Neural cell (in vitro differentiated cells): Measurements from ENCODE around the gene KRT15. TPM values are rescaled to one million over a fixed set of nuclear protein-coding genes. Genes with fewer than 3 reads are reported as not detected.

ENCODE experiments used
- H2AFZ ChIP-seq: fragments of 200-600, 300-800 bp; sonication (generic), shearing (Covaris generic); 2 replicates; pipeline ENCODE4 v1.6.0; 2014; ENCODE audit warnings: low read depth, mild to moderate bottlenecking, antibody characterized with exemption, low read length, moderate library complexity
- H3F3A ChIP-seq: fragments of 200-600 bp; shearing (Covaris generic); 2 replicates; pipeline ENCODE4 v1.6.1; 2016; ENCODE audit warnings: mild to moderate bottlenecking, moderate library complexity, mixed read lengths, antibody characterized with exemption, low read length; ENCODE audit not compliant: insufficient read depth, poor library complexity, severe bottlenecking
- H3K27ac ChIP-seq: fragments of 200-600, 300-800 bp; sonication (generic), shearing (Covaris generic); 2 replicates; pipeline ENCODE4 v1.5.1; 2014; ENCODE audit warnings: mild to moderate bottlenecking, low read length, moderate library complexity
- H3K27me3 ChIP-seq: fragments of 300-800, 200-600 bp; sonication (generic), shearing (Covaris generic); 2 replicates; pipeline ENCODE4 v1.6.0; 2014; ENCODE audit warnings: mild to moderate bottlenecking, low read depth, low read length, moderate library complexity; ENCODE audit not compliant: insufficient read depth
- H3K36me3 ChIP-seq: fragments of 300-800, 200-600 bp; sonication (generic), shearing (Covaris generic); 2 replicates; pipeline ENCODE4 v1.5.1; 2014; ENCODE audit warnings: mild to moderate bottlenecking, antibody characterized with exemption, low read length, moderate library complexity; ENCODE audit not compliant: insufficient read depth
- H3K4me2 ChIP-seq: fragments of 300-800, 200-600 bp; sonication (generic), shearing (Covaris generic); 2 replicates; pipeline ENCODE4 v1.6.0; 2014; ENCODE audit warnings: mild to moderate bottlenecking, low read length
- H3K4me3 ChIP-seq: fragments of 300-800, 200-600 bp; sonication (generic), shearing (Covaris generic); 2 replicates; pipeline ENCODE4 v1.5.1; 2014; ENCODE audit warnings: mild to moderate bottlenecking, low read length, moderate library complexity
- H3K79me2 ChIP-seq: fragments of 200-600 bp; shearing (Covaris generic); replicated peaks from 2 replicates; pipeline ENCODE4 v1.6.0; 2014; ENCODE audit warnings: mild to moderate bottlenecking, low read length, moderate library complexity; ENCODE audit not compliant: insufficient read depth
- H3K9ac ChIP-seq: fragments of 300-800, 200-600 bp; sonication (generic), shearing (Covaris generic); 2 replicates; pipeline ENCODE4 v1.6.1; 2016; ENCODE audit warnings: mild to moderate bottlenecking, low read length, mixed read lengths
- H3K9me2 ChIP-seq: fragments of 200-600 bp; shearing (Covaris generic); 2 replicates; pipeline ENCODE4 v1.6.1; 2016; ENCODE audit warnings: mild to moderate bottlenecking, low read length, mixed read lengths; ENCODE audit not compliant: insufficient read depth
- H3K9me3 ChIP-seq: fragments of 200-600, 300-800 bp; sonication (generic), shearing (Covaris generic); 2 replicates; pipeline ENCODE4 v1.6.1; 2016; ENCODE audit warnings: mild to moderate bottlenecking, mixed run types, low read length, moderate library complexity, mixed read lengths
- H4K20me1 ChIP-seq: fragments of 200-600 bp; shearing (Covaris generic); 2 replicates; pipeline ENCODE4 v1.6.1; 2016; ENCODE audit warnings: mild to moderate bottlenecking, mixed run types; ENCODE audit not compliant: insufficient read depth
- CTCF ChIP-seq: fragments of 450-650 bp; IDR thresholded peaks from 2 replicates; pipeline ENCODE4 v1.5.1; 2014; ENCODE audit warnings: antibody characterized with exemption, mild to moderate bottlenecking, moderate library complexity; ENCODE audit not compliant: poor library complexity, severe bottlenecking
- EP300 ChIP-seq: fragments of 450-650 bp; conservative IDR thresholded peaks from 2 replicates; pipeline ENCODE4 v1.6.1; 2014; ENCODE audit warnings: antibody characterized with exemption, mild to moderate bottlenecking, moderate library complexity; ENCODE audit not compliant: poor library complexity, severe bottlenecking
- EZH2 ChIP-seq: fragments of 200-600, 300-800 bp; shearing (Covaris generic), sonication (generic); IDR thresholded peaks from 2 replicates; pipeline ENCODE4 v1.6.1; 2014; ENCODE audit warnings: antibody characterized with exemption, low read length, borderline replicate concordance, mild to moderate bottlenecking; ENCODE audit not compliant: insufficient read depth, poor library complexity, severe bottlenecking
- MXI1 ChIP-seq: fragments of 450-650 bp; conservative IDR thresholded peaks from 2 replicates; pipeline ENCODE4 v1.6.1; 2014; ENCODE audit warnings: antibody characterized with exemption, mild to moderate bottlenecking; ENCODE audit not compliant: poor library complexity, severe bottlenecking
- POLR2AphosphoS5 ChIP-seq: IDR thresholded peaks from 2 replicates; pipeline ENCODE4 v1.6.1; 2012
- RAD21 ChIP-seq: fragments of 450-650 bp; conservative IDR thresholded peaks from 2 replicates; pipeline ENCODE4 v1.6.1; 2014; ENCODE audit warnings: antibody characterized with exemption, mild to moderate bottlenecking, moderate library complexity
- REST ChIP-seq: IDR thresholded peaks from 2 replicates; pipeline ENCODE4 v1.6.1; 2012; ENCODE audit warnings: borderline replicate concordance
- SMC3 ChIP-seq: fragments of 450-650 bp; conservative IDR thresholded peaks from 2 replicates; pipeline ENCODE4 v1.6.1; 2014; ENCODE audit warnings: antibody characterized with exemption, mild to moderate bottlenecking, moderate library complexity; ENCODE audit not compliant: poor library complexity
- TAF1 ChIP-seq: IDR thresholded peaks from 2 replicates; pipeline ENCODE4 v1.6.1; 2012; ENCODE audit warnings: low read depth
- polyA plus RNA-seq: library from polyadenylated mRNA; depleted of rRNA; stranded (reverse); fragments of >200 nt; gene quantifications from 2 replicates; pipeline ENCODE4 v1.2.3, GENCODE V29; 2014

KRT15 gene
- polyA plus RNA-seq, 1 donor from 2014 or later, result 0.09 TPM

- Histone ChIP-seq H3K9ac (no peak overlapping the region), H3K4me3 (no peak overlapping the region), H4K20me1 (no peaks in the 10 kb centered on the region), H3K9me2 (no peaks in the 10 kb centered on the region), H3K27ac (no peak overlapping the region), H3F3A (no peaks in the 10 kb centered on the region), H3K79me2 (no peaks in the 10 kb centered on the region), H2AFZ (no peak overlapping the region), H3K36me3 (no peaks in the 10 kb centered on the region), H3K4me2 (no peak overlapping the region), H3K9me3 (no peaks in the 10 kb centered on the region), H3K27me3 (no peaks in the 10 kb centered on the region)
- TF ChIP-seq SMC3 (no peak), EZH2 (no peak), CTCF (no peak), POLR2AphosphoS5 (no peak), EP300 (no peak), RAD21 (no peak), TAF1 (no peak), MXI1 (no peak), REST (no peak)
Observed at GRCh38 chr17:41486316-41486715, 32.4 kb downstream of the KRT15 start.

GRCh38 chr17:41484920-41485904, 33.5 kb downstream of the KRT15 start:
- no peak overlapping the region for H2AFZ ChIP-seq
- no peak overlapping the region for H3K4me3 ChIP-seq
- no peaks in the 10 kb centered on the region for H3K9me2 ChIP-seq
- H3F3A ChIP-seq, result no peaks in the 10 kb centered on the region
- no peak for TF ChIP-seq RAD21
- no peak for TF ChIP-seq REST
- no peak for TF ChIP-seq CTCF
- no peak for TF ChIP-seq EP300
- TF ChIP-seq MXI1, result no peak
- no peak overlapping the region for H3K27ac ChIP-seq
- H3K79me2 ChIP-seq, result no peaks in the 10 kb centered on the region
- H4K20me1 ChIP-seq, result no peaks in the 10 kb centered on the region
- H3K9ac ChIP-seq, result no peak overlapping the region
- H3K9me3 ChIP-seq, result no peaks in the 10 kb centered on the region
- no peak overlapping the region for H3K4me2 ChIP-seq
- no peaks in the 10 kb centered on the region for H3K27me3 ChIP-seq
- no peaks in the 10 kb centered on the region for H3K36me3 ChIP-seq
